NCI-H187 treated with DMSO at 0.1 percent for 48 hours (cell line): ENCODE results near the gene JPT2.
"Not testable (repeated sequence)": the region's sequence is repeated elsewhere in the genome, so short reads cannot be mapped to it uniquely, and the experiment has no call there.

Source experiments
- DNase-seq: peaks from one replicate; lab custom pipeline; 2025; lab: John Stamatoyannopoulos, UW

Gene JPT2

GRCh38 chr16:1708768-1709180 is 30.7 kb downstream of the JPT2 start:
- DNase-seq = no peak

- no peak for DNase-seq
Observed at GRCh38 chr16:1709356-1709755, 31.3 kb downstream of the JPT2 start.

- DNase-seq = no peak
Observed at GRCh38 chr16:1710811-1711507, 32.9 kb downstream of the JPT2 start.

GRCh38 chr16:1712791-1713261 is 34.7 kb downstream of the JPT2 start:
- DNase-seq = no peak

- no peak for DNase-seq
Observed at GRCh38 chr16:1713331-1713730, 35.3 kb downstream of the JPT2 start.

- no peak for DNase-seq
Observed at GRCh38 chr16:1713933-1714332, 35.9 kb downstream of the JPT2 start.

GRCh38 chr16:1715220-1715619 is 37.1 kb downstream of the JPT2 start:
- DNase-seq = no peak

GRCh38 chr16:1718236-1718635 is 40.2 kb downstream of the JPT2 start:
- not testable (repeated sequence) for DNase-seq

GRCh38 chr16:1719559-1720229 is 41.6 kb downstream of the JPT2 start:
- not testable (repeated sequence) for DNase-seq

- no peak for DNase-seq
Observed at GRCh38 chr16:1721372-1721771, 43.3 kb downstream of the JPT2 start.

GRCh38 chr16:1723450-1724147 is 45.5 kb downstream of the JPT2 start:
- no peak for DNase-seq

GRCh38 chr16:1724491-1724890 is 46.4 kb downstream of the JPT2 start:
- DNase-seq = no peak

GRCh38 chr16:1726661-1727502 is 48.8 kb downstream of the JPT2 start:
- no peak for DNase-seq

GRCh38 chr16:1727651-1728624 is 49.9 kb downstream of the JPT2 start:
- DNase-seq = no peak

- no peak for DNase-seq
Observed at GRCh38 chr16:1729026-1729425, 50.9 kb downstream of the JPT2 start.

GRCh38 chr16:1729445-1729844 is 51.4 kb downstream of the JPT2 start:
- no peak for DNase-seq

- no peak for DNase-seq
Observed at GRCh38 chr16:1731073-1731472, 53.0 kb downstream of the JPT2 start.

GRCh38 chr16:1731603-1732002 is 53.5 kb downstream of the JPT2 start:
- DNase-seq = no peak

- no peak for DNase-seq
Observed at GRCh38 chr16:1732071-1732470, 54.0 kb downstream of the JPT2 start.

GRCh38 chr16:1732551-1732987 is 54.5 kb downstream of the JPT2 start:
- not testable (repeated sequence) for DNase-seq

GRCh38 chr16:1734123-1734522 is 56.0 kb downstream of the JPT2 start:
- no peak for DNase-seq
